ENCODE results near the gene KDM4C.

The KDM4C gene

DNA sequence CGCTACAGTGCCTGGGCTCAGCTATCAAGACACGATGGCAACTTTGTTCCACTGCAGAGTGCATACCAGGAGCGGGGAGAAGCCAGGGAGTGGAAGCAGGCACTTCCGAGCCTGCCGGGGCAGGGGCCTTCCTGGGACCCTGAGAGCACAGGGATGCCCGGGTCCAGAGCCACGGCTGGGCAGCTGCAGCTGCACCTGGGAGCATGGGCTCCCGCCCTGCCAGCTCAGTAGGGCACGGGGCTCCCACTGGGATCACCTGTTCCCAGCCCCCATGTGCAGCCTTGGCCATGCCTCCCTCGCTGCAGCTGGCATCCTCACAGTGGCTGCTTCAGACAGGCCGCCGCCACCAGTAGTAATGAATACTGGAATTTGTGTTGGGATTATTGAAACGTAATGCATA, 391.5 kb downstream of the KDM4C start:
- no peak for DNase-seq (ENCODE audit: extremely low read depth, insufficient read length)
- Histone ChIP-seq H3K36me3 (ENCODE audit: control insufficient read depth, insufficient read depth, low read length) (peaks cover 5% of the 10 kb centered on the region), H3K4me3 (replicated peaks; ENCODE audit: low read depth, low read length) (no peak overlapping the region), H3K27me3 (replicated peaks; ENCODE audit: control insufficient read depth, insufficient read depth, low read length) (no peaks in the 10 kb centered on the region)
- TF ChIP-seq, protein P1, sequence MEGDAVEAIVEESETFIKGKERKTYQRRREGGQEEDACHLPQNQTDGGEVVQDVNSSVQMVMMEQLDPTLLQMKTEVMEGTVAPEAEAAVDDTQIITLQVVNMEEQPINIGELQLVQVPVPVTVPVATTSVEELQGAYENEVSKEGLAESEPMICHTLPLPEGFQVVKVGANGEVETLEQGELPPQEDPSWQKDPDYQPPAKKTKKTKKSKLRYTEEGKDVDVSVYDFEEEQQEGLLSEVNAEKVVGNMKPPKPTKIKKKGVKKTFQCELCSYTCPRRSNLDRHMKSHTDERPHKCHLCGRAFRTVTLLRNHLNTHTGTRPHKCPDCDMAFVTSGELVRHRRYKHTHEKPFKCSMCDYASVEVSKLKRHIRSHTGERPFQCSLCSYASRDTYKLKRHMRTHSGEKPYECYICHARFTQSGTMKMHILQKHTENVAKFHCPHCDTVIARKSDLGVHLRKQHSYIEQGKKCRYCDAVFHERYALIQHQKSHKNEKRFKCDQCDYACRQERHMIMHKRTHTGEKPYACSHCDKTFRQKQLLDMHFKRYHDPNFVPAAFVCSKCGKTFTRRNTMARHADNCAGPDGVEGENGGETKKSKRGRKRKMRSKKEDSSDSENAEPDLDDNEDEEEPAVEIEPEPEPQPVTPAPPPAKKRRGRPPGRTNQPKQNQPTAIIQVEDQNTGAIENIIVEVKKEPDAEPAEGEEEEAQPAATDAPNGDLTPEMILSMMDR (IDR thresholded peaks at IDR 0.05; ENCODE audit: insufficient read depth, low read length, poor library complexity, severe bottlenecking): no peak

DNA sequence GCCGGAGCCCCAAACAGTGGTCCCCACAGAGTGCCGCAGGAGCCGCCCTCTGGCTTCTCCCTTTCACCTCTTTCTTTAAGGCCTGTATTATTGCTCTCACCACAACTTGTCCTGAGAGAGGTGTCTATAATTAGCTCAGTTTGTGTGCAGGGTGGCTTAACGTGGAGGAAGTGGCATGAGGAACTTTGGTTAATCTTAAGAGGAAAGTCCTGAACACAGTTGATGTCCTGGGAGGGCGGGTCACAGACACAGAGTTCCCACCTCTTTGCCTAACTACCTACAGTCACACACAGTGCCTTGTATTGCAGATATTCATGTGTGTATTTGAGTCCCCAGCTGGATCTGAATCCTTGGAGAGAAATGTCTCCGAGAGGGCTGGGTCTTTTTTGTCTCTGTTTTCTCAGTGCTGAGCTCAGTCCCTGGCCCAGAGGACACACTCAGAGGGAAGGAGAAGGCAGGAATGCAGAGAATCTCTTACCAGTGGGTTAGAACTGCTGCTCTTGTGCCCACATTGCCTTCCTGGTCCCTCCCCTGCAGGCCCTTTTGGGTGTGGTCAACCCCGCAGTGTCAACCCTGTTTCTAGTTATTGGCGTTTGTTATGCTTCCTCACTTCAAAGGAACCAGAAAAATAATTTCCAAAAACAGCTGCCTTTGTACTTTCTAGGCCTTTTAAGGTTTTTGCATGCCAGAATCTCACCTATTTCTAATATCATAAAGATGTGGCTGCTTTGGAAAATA, 392.5 kb downstream of the KDM4C start:
- Histone ChIP-seq H3K36me3 (ENCODE audit: control insufficient read depth, insufficient read depth, low read length) (peaks cover 5% of the 10 kb centered on the region), H3K4me3 (replicated peaks; ENCODE audit: low read depth, low read length) (no peak overlapping the region), H3K27me3 (replicated peaks; ENCODE audit: control insufficient read depth, insufficient read depth, low read length) (no peaks in the 10 kb centered on the region)
- TF ChIP-seq, protein P1 (IDR thresholded peaks at IDR 0.05; ENCODE audit: insufficient read depth, low read length, poor library complexity, severe bottlenecking): no peak
- DNase-seq (ENCODE audit: extremely low read depth, insufficient read length): no peak

DNA sequence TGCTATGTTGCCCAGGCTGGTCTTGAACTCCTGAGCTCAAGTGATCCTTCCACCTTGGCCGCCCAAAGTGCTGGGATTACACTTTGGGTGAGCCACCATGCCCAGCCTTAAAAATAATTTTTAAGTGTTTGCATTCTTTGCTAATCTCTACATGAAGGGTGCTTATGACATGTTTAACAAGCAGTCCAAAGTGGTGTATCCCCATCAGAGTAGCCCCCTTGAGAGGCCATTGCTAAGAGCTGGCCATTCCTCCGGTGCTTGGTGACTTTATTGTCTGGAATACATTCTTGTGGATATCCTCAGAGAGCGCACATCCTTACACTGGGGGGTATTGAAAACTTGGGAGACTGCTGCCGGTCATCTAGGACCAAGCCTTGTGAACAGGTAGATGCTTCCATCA, 395.4 kb downstream of the KDM4C start:
- Histone ChIP-seq H3K36me3 (ENCODE audit: control insufficient read depth, insufficient read depth, low read length) (peaks cover 2% of the 10 kb centered on the region), H3K4me3 (replicated peaks; ENCODE audit: low read depth, low read length) (no peak overlapping the region), H3K27me3 (replicated peaks; ENCODE audit: control insufficient read depth, insufficient read depth, low read length) (no peaks in the 10 kb centered on the region)
- TF ChIP-seq, protein P1 (IDR thresholded peaks at IDR 0.05; ENCODE audit: insufficient read depth, low read length, poor library complexity, severe bottlenecking): no peak
- no peak for DNase-seq (ENCODE audit: extremely low read depth, insufficient read length)

DNA sequence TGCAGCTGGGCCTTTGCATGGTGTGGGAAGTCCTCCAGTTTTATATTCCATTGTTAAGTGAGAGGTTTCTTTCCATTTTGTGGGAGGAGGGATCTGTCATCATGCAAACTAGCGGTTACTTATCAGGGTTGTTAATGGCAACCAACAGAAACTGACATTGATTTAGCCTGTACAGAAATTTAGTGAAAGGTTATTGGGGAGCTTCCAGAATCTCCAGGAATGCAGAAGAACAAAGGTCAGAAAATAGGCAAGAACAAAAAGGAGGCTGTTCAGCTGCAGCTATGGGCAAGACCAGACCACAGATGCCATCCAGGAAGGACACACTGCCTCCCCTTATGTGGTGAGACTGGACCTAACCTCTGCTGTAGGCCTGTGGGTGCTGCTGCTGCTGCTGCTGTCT, 395.8 kb downstream of the KDM4C start:
- TF ChIP-seq, protein P1 (IDR thresholded peaks at IDR 0.05; ENCODE audit: insufficient read depth, low read length, poor library complexity, severe bottlenecking): no peak
- H3K4me3 ChIP-seq (replicated peaks; ENCODE audit: low read depth, low read length): no peak overlapping the region
- no peak for DNase-seq (ENCODE audit: extremely low read depth, insufficient read length)
- H3K36me3 ChIP-seq (ENCODE audit: control insufficient read depth, insufficient read depth, low read length): no peaks in the 10 kb centered on the region; the same call in 1 of the 2 replicates
- H3K27me3 ChIP-seq (replicated peaks; ENCODE audit: control insufficient read depth, insufficient read depth, low read length): no peaks in the 10 kb centered on the region

DNA sequence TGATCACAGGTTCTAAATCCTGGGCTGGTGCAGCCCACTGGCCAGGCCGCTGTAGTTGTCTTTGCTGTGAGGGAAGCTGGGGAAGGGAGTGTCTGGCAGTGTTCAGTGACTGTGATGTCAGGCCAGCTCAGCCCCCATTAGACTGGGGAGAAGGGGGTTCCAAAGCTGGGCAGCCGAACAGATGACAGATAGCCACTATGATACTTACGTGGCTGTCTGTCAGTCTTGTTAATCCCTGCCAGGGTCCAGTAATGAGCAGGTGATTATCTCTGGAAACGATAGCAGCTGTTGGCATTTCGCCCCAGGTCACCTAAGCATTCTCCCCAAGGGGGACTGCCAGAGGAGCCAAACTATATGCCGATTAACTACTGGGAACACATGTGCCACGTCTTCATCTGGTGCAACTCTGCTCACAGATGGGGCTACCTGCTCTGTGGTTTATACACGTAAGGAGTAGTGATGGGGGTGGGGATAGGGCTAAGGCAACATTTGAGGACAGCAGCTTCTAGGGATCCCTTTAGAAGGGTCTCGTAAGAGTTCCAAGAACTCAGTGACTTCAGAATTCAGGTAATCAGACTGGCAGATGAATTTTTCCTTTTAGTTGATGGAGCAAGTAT, 396.3 kb downstream of the KDM4C start:
- TF ChIP-seq, protein P1 (IDR thresholded peaks at IDR 0.05; ENCODE audit: insufficient read depth, low read length, poor library complexity, severe bottlenecking): no peak
- no peak for DNase-seq (ENCODE audit: extremely low read depth, insufficient read length)
- Histone ChIP-seq H3K27me3 (replicated peaks; ENCODE audit: control insufficient read depth, insufficient read depth, low read length) (no peaks in the 10 kb centered on the region), H3K36me3 (ENCODE audit: control insufficient read depth, insufficient read depth, low read length) (no peaks in the 10 kb centered on the region; the same call in 1 of the 2 replicates), H3K4me3 (replicated peaks; ENCODE audit: low read depth, low read length) (no peak overlapping the region)

Data from GM06990 (cell line).